ENCODE data around the gene SRI. TPM values are rescaled to one million over a fixed set of nuclear protein-coding genes. Genes with fewer than 3 reads are reported as not detected.

SRI gene
- total RNA-seq, 2 experiments from 2014 or later = 168 to 177 TPM

- Mint-ChIP-seq H3K4me3 (no peak overlapping the region), H3K27me3 (no peaks in the 10 kb centered on the region), H3K36me3 (ENCODE audit: low read depth) (no peaks in the 10 kb centered on the region), H3K9me3 (peaks cover 2% of the 10 kb centered on the region), H3K4me1 (no peaks in the 10 kb centered on the region), H3K27ac (no peak overlapping the region)
- CTCF ChIA-PET = no interaction called here
- POLR2A ChIA-PET = no interaction called here
- no peak for DNase-seq
These were observed 64.1 kb downstream of the SRI start for GRCh38 chr7:88155756-88156155.

Other genes with a start within 250 kb of the SRI start
- gene STEAP4, start 86.9 kb upstream of the SRI start, total RNA-seq = not detected

Measured in activated CD4-positive, alpha-beta memory T cell treated with anti-CD3 and anti-CD28 coated beads, Interleukin-2, amount 10 ng/mL, durations not matched to agents 7 days and 5 days (primary cell).